GM18907 (cell line): ENCODE measurements around the gene BAG5.
A peak's percentile ranks its signal among the peaks of the same experiment; 100 is the strongest.

Experiments used
- ATAC-seq: cut with Tn5 transposase; IDR thresholded peaks from one replicate; pipeline ENCODE4 v1.9.1; 2021; ENCODE audit warnings: mild to moderate bottlenecking, moderate library complexity; ENCODE audit not compliant: unreplicated experiment

Gene BAG5

DNA sequence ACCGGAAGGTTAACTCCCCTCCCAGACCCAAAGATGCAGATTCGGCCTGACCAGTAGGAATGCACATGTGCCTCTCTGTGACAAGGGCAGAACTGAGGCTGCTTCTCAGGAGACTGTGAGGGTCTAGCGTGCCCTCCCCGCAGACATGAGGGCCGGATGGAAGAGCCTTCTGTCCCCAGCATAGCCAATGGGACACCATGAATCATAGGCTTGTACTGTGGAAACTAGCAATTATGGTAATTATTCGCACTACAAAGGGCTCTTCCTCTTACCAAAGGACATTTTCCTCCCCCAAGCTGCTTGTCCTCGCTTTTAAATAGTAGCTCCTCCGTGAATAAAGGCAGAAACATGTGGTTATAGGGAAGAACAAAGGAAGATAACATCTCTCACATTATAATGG lies 6.5 kb upstream of the BAG5 start:
- ATAC-seq = no peak

DNA sequence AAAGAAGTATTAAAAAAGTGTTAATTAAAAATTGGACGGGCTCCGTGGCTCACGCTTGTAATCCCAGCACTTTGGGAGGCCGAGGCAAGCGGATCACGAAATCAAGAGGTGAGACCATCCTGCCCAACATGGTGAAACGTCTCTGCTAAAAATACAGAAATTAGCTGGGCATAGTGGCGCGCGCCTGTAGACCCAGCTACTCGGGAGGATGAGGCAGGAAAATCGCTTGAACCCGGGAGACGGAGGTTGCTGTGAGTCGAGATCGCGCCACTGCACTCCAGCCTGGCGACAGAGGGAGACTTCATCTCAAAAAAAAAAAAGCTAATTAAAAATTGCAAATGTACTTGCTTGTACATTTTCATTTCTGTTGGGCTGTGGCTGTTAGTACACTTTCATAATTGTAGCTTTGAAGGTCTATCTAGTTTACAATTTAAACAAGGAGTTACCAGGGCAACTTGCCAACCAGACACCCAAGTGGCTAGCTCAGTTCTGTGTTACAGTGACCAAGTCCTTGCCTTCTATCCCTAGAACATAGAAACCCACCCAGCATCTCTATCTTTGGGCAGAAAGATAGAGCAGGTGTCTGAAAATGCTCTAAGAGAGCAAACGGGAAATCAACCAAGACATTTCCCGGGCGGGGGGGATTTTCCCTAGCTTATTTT lies 1.5 kb upstream of the BAG5 start:
- ATAC-seq = no peak

DNA sequence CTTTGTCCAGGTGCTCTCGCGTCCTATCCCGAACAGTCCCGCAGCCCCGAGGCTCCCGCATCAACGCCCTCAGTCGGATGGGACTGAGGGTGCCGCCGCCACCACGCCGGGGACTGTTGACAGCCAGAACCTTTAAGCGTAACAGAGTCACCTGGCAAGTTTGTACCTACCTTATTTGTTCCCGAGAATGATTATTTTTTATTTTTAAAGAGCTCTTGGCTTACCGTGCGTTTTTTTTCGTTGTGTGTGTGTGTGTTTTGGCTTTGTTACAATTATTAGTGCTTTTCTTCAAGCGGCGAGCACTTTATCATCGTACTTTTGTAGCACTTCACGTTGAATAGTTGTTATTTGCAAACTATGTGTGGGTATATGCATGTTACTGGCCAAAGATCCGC lies 766 bp upstream of the BAG5 start:
- no peak for ATAC-seq

DNA sequence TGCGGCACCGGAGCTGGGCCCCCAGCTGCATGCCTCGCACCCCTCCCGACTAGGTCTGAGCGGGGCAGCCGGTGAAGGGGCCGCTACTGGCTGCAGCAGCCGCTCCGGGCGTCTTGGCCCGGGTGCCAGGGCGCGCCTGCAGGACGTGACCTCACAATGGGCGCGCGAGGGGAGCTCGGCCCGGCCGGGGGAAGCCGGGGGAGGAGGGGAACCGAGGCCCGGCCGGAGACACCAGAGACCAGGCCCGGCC lies 353 bp downstream of the BAG5 start:
- ATAC-seq = peak; percentile 39

DNA sequence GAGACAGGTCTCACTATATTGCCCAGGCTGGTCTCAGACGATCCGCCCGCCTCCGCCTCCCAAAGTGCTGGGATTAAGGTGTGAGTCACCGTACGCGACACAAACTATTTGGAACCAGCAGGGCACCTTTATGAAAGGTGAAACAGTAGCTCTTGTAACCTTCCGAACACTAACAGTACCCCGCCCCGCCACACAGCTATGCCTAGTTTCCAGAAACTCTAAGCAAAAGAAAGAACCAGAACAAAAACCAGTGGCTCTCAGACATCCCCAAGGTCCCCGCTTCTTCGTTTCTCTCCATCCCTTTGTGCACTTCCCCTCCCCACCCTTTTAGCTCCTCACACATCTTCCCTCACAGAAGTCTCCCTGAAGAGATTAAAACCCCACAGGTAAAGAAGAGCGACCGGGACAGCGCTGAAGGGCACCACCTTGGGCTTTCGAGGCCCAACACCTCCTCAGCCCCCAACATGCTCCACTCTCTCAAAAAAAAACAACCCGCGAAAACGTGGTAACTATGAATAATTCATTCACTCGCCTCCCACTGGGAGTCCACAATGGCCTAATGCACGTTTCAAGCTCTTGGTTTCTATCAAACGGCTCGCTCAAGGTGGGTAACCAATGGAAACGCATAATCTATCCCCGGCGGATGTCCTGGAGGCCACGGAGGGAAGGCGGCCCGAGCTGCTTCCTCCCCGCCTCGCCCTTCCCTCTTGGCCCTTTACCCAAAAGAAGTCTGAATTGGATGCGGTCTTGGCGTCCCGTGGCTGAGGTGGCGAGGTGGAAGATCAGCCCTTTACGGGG lies 877 bp downstream of the BAG5 start:
- ATAC-seq = peak; percentile 18

DNA sequence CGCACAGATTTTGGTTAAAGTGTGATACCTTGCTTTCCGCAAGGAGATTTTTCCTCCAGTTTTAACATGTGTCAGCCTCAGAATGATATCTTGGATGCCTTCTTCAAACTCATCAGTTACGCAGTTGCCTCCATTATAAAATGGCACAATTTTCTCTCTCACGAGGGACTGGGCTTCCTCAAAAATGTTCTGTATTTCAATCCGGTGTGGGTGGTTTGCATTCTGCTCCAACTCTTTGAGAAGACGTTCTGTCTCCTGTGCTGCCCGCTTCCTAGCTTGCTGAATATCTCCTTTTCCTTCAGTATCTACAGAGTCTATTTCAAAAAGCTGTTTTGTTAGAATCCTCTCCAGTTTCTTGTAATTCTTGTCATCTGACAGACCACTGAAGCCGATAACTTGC lies 1.8 kb downstream of the BAG5 start:
- ATAC-seq = no peak

DNA sequence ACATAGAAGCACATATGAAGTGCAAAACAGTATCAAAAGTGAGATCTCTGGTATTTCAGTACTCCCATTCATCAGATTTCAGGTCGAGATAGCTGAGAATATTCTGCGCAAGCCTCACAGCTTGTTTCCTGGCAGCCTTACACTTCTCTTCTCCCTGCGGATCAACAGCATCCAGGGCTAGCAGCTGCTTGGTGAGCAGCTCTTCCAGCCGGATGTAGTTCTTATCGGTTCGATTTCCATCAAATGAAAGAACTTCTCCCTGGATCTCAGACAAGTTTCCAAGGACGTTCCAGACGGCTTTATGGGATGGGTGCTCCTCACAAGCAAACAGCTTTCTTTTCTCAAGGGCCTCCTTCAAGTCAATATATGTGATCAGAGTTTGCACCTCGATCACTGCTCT lies 2.7 kb downstream of the BAG5 start:
- ATAC-seq = no peak

DNA sequence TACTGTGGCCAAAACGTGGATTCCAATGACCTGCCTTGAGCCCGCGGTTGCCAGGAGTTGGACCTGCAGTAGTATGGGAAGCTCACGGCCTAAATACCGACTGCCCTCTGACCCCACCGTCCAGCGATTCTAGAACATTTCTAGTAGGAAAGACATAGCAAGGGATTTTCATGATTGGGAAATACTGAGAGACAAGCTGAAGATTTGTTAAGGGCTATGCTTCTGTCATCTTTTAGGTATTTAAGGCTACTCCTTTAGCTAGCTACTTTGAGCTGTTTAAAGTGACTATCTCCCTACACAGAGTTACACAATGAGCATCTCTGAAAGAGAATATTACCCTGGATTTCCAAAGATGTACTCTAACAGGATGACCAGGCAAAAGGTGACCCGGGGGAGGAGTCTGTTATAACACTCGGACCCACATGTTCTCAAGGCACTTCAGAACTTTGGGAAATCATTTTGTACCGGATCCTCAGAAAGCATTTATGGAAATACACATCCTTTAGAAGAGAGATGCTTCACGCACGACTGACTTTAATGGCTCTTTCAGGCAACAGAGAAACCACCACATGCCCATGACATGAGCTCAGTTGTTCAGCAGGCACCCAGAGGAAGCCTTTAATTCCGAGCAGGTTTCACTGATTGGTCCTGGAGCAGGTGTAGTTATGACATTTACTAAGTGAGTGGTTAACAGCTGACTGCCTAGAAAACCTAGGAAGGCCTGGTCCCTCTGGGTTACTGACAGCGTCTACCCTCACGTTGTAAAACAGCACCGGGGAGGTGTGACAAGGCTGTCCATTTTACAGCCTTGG lies 4.2 kb downstream of the BAG5 start:
- no peak for ATAC-seq

DNA sequence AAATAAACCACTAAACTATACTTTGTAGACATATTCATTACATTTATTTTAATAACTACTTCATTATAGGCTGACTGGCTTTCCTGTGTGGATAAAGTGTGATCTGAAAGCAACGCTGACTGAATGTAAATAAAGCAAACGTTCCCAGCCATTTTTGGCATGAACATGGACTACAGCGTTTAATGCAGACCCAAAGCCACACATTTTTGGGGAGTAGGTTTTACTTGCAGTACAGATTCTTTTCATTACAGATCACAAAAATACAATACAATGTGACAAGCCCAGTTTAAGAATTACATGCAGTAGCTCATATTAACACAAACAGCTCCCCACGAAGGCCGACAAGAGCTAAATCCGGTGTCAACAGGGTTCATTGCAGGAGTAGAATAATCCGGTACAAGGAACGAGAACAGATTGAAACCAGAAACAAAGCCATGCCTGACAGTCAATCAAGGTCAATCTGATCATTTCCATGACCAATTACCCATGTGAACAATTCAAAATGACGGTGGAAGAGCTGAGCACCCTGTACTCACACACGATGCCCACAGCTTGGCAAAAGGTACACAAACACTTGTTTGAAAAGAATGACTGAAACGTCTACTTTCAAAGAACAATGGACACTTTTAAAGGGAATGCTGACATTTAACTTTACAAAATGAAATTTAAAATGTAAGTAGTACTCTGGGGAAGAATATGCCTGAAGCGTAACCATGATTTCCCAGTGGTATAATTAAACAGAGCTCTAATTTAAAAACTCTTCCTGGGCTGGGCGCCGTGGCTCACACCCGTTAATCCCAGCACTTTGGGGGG lies 5.3 kb downstream of the BAG5 start:
- no peak for ATAC-seq

DNA sequence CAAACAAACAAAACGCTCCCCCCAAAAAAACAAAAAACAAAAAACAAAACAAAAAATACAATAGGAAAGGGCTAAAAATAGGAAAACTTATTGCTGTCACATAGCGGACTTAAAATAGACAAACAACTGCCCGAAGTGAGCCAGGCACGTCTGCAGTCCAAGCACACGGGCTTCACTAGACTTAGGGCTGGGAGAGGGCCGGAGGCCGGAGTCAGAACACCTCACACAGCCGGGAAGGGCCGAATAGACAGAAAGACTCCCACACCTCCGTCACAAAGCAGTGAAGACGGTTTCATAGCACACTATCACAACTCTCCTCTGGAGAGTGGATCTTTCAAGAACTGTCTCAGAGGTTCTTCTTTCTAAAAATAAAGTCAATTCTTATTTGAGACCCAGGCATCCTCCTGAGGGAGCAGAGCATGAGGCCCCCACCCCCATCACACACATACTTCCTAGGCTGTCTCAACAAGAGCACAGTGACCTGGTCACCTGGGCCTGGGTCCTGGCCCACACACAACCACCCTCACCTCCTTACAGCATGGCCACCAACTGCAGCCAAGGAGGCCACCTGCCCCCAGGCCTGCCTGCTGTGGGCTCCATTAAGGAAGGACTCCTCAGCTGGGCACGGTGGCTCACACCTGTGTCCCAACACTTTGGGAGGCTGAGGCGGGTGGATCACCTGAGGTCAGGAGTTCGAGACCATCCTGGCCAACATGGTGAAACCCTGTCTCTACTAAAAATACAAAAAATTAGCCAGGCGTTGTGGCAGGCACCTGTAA lies 6.7 kb downstream of the BAG5 start:
- ATAC-seq = no peak

DNA sequence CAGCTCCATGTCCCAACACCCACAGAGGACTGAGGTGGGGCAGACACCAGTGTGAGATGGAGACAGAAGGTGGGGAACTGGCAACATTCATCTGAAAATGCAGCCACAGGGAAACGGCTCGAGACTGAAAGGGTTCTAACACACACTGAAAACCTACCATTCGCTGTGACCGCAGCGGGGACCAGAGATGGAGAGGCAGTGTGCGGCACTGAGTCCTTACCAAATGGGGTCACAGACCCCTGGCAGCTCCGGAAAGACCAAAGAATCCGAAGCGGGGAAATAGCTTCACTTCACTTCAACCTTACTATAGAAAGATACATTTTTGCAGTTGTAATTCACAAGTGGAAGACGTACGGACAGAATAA lies 9.6 kb downstream of the BAG5 start:
- no peak for ATAC-seq

DNA sequence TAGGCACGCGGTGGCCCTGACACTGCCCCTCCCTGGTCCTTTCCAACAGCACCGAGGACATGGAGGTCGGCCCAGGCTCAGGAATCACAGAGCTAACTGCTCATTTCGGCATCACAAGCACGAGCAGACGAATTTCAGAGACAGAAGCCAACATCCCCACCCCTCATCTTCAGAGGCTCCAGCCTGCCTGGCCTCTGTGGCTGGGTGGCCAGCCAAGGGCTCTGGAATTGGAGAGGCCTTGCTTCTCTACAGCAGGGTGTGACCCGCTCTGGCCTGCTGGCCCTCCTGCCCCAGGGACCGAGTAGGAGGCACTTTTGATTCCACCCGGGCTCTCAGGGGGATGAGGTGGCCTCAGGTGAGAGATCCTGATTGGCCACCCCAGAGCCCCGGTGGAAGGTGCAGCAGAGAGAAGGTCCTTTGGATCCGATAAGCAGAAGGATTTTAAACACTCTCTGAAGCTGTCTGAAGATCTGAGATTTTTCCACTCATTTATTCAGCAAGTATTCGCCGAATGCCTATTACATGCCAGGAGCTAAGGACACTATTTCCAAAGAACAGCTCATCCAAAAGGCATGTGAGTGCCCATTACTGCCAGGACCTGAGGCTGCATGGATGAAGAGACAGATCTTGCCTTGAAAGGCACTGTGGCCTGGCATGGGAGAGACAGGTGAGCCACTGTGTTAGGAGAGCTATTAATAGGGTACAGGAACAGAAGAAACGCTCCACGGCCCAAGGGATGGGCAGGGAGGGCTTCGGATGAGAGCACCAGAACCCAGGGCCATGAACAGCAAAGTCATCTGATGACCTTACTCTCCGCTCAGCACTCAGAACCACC lies 10.2 kb downstream of the BAG5 start:
- no peak for ATAC-seq

DNA sequence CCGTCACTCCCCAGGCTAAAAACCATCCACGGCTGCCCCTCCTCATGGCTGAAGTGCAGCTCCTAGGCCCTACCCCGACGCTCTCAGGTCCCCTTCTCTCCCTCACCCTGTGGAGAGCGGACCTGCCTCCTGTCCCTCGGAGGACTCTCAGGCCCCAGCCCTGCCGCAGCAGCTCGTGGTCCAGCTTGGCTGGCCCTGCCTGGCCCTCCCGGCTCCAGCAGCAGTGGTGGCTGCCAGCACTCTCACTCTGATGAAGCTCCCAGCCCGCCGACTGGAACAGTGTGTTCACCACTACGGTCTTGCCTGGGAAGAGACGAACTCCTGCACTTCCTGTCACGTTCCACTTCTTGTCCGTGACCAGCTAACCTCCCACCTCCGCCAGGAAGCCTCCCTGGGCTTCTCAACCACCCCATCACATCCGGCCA lies 11.1 kb downstream of the BAG5 start:
- ATAC-seq = no peak

DNA sequence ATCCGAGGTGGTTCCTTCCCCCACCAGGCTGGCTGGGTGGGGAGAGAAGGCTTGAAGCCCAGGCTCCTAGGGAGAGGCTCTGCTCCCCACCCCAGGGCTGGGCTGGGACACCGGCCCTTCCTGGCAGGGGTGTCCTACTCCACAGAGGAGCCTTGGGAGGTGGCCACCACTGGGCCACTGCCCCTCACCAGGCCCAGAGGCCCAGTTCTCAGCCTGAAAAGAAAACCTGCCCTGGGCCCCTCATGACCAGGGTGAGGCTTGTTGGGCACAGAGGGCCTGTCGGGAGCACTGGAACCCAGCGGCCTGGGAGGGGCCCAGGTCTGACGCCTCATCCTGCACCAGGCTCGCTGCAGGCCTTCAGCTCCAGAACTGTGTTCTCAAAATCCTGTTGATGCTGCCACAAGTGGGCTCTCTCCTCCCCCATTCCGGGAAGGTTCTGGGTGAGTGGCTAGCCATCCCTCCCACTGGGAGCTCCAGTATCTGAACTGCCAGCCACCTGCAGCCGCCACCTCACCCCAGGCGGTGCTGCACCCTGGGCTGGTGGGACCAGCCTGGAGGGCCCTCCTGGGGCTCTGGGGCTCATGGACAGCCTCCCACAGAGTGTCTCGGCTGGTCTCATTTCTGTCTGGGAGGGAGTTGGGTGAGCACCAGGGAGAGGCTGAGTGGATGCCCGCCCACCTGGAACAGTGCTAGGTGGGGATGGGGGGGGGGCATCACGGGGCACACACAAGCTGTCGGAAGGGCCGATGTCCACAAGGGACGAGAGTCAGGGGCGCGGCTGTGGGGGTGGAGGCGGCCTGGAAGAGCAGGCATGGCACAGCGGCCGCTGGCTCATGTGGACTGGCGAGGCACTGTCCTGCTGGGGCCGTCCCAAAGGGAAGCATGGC lies 11.8 kb downstream of the BAG5 start:
- no peak for ATAC-seq

DNA sequence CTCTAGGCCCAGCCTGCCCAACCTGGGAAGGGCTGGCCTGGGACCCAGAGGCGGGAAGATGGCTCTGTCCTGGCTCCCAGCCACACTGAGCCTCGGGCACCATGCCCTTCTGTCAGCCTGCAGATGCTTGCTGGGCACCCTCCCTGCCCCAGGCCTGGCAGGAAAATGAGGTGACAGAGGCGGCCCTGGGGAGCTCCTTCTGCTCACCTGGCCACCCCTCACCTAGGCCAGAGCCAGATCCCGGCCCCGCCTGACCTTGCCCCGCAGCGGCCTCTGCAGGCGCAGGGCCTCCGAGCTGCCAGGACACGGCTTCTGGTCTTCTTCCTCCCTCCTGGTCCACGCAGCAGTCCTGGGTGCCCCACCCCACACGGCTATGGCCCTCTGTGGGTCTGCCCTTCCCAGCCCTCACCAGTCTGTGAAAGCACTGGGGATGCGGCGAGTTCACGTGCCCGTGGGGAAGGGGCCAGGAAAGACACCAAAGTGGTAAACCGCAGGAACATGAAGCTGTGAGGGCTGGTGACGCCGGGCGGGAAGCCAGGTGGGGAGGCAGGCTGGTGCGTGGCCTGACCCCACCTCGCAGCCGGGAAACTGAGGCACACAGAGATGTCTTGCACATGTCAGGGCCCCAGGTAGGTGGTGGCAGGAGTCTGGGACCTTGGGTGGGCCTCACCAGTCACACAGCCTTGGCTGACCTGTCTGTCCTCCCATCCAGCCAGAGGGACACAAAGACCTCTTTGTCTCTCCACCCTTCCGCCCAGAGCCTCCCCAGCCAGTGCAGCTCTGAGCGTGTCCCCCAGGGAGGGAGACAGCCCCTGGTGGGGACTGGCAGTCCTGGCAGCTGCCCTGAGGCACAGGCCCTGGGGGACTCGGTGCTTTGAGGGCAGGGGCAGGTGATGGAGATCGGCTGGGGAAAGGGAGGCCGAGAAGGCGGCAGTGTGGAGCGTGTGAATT lies 12.8 kb downstream of the BAG5 start:
- ATAC-seq = no peak

DNA sequence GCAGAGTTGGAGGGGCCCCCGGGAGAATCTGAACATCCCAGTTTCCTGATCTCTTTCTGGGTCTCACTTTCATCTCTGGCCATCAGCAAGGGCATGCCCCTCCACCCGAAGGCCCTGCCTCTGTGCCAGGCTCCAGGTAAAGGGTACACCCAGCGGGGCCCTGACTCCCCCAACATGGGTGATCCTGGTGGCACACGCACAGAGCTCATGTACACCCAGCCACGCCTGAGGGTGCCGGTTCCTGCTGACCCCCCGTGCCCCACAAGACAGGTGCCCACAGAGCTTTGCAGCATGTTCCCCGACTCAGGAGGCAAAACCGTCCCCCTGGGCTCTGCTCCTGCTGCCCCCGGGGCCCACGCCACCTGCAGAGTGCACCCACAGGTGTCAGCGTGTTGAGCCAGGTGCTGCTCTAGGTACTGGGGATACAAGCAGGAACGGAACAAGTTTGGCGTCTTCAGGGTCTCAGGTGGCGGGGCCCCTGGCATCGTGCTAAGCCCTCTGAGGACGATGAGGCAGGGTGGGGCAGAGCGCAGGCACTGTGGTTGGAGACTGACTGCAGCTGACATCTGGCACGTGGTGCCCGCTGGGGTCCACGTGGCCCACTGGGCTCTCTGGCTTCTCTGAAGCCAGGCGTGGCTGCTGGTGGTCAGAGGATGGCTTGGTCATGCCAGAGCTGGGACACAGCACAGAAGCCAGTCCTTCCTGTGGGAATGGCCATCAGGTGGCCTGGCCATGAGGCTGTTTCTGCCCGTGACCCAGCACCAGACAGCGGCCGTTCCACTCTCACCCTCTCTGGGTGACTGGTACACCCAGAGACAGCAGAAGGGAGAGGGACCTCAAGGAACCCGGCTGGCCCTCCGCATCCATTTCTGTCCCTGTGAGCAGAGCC lies 13.8 kb downstream of the BAG5 start:
- no peak for ATAC-seq
